Measurements from ENCODE around the gene MMS22L. TPM values are rescaled to one million over a fixed set of nuclear protein-coding genes. Genes with fewer than 3 reads are reported as not detected.

The MMS22L gene
- total RNA-seq, 1 donor from 2014 or later = 7.6 TPM

GRCh38 chr6:97214671-97215070 lies 68.3 kb downstream of the MMS22L start:
- H3K4me3 Mint-ChIP-seq (ENCODE audit: unreplicated experiment) = no peak overlapping the region
- H3K27ac Mint-ChIP-seq (ENCODE audit: unreplicated experiment) = no peak overlapping the region
- H3K4me1 Mint-ChIP-seq (ENCODE audit: low read depth) = peaks cover 4% of the 10 kb centered on the region
- no peak for TF ChIP-seq CTCF (IDR thresholded peaks at IDR 0.05)
- H3K36me3 Mint-ChIP-seq (ENCODE audit: low read depth) = no peaks in the 10 kb centered on the region
- no peaks in the 10 kb centered on the region for H3K27me3 Mint-ChIP-seq (ENCODE audit: low read depth)
- DNase-seq (ENCODE audit: low spot score) = no peak
- H3K9me3 Mint-ChIP-seq (ENCODE audit: low read depth) = no peaks in the 10 kb centered on the region

- Mint-ChIP-seq H3K4me3 (ENCODE audit: unreplicated experiment) (no peak overlapping the region), H3K4me1 (ENCODE audit: low read depth) (no peaks in the 10 kb centered on the region), H3K27me3 (ENCODE audit: low read depth) (no peaks in the 10 kb centered on the region), H3K36me3 (ENCODE audit: low read depth) (no peaks in the 10 kb centered on the region), H3K9me3 (ENCODE audit: low read depth) (no peaks in the 10 kb centered on the region), H3K27ac (ENCODE audit: unreplicated experiment) (no peak overlapping the region)
- no peak for DNase-seq (ENCODE audit: low spot score)
- no peak for TF ChIP-seq CTCF (IDR thresholded peaks at IDR 0.05)
These were observed 75.6 kb downstream of the MMS22L start for GRCh38 chr6:97207383-97207782.

- Mint-ChIP-seq H3K4me3 (ENCODE audit: unreplicated experiment) (no peak overlapping the region), H3K27me3 (ENCODE audit: low read depth) (no peaks in the 10 kb centered on the region), H3K9me3 (ENCODE audit: low read depth) (no peaks in the 10 kb centered on the region), H3K27ac (ENCODE audit: unreplicated experiment) (no peak overlapping the region), H3K4me1 (ENCODE audit: low read depth) (no peaks in the 10 kb centered on the region), H3K36me3 (ENCODE audit: low read depth) (no peaks in the 10 kb centered on the region)
- TF ChIP-seq CTCF (IDR thresholded peaks at IDR 0.05) = no peak
- DNase-seq (ENCODE audit: low spot score) = no peak
These were observed 77.0 kb downstream of the MMS22L start for GRCh38 chr6:97205966-97206365.

- DNase-seq (ENCODE audit: low spot score) = no peak
- Mint-ChIP-seq H3K27ac (ENCODE audit: unreplicated experiment) (no peak overlapping the region), H3K9me3 (ENCODE audit: low read depth) (no peaks in the 10 kb centered on the region), H3K36me3 (ENCODE audit: low read depth) (no peaks in the 10 kb centered on the region), H3K27me3 (ENCODE audit: low read depth) (no peaks in the 10 kb centered on the region), H3K4me1 (ENCODE audit: low read depth) (no peaks in the 10 kb centered on the region), H3K4me3 (ENCODE audit: unreplicated experiment) (no peak overlapping the region)
- TF ChIP-seq CTCF (IDR thresholded peaks at IDR 0.05) = no peak
These were observed 79.7 kb downstream of the MMS22L start for GRCh38 chr6:97203343-97203742.

GRCh38 chr6:97198046-97198565 lies 84.9 kb downstream of the MMS22L start:
- peaks cover 3% of the 10 kb centered on the region for H3K4me1 Mint-ChIP-seq (ENCODE audit: low read depth)
- H3K27ac Mint-ChIP-seq (ENCODE audit: unreplicated experiment) = no peak overlapping the region
- no peak overlapping the region for H3K4me3 Mint-ChIP-seq (ENCODE audit: unreplicated experiment)
- H3K27me3 Mint-ChIP-seq (ENCODE audit: low read depth) = no peaks in the 10 kb centered on the region
- peaks cover 5% of the 10 kb centered on the region for H3K9me3 Mint-ChIP-seq (ENCODE audit: low read depth)
- DNase-seq (ENCODE audit: low spot score) = no peak
- H3K36me3 Mint-ChIP-seq (ENCODE audit: low read depth) = no peaks in the 10 kb centered on the region
- no peak for TF ChIP-seq CTCF (IDR thresholded peaks at IDR 0.05)
